Body of pancreas (tissue), 4 donors: ENCODE data around the gene RPUSD1.

Source experiments
- CTCF ChIP-seq, 7 experiments: fragments of 450-650 bp in 4 of 7; fragments of 200-600 bp in 3 of 7; sonication (generic) in 3 of 7; IDR thresholded peaks; one replicate each; pipeline ENCODE4 v1.5.1; 2016 to 2019; ENCODE audit warnings: antibody characterized with exemption in 7 of 7
- POLR2A ChIP-seq, 3 donors: fragments of 450-650 bp; IDR thresholded peaks; one replicate each; pipeline ENCODE4 v1.6.1; 2016; ENCODE audit warnings: antibody characterized with exemption in 3 of 3, mild to moderate bottlenecking in 2 of 3

GRCh38 chr16:819336-820043 lies 31.3 kb upstream of the RPUSD1 start:
- TF ChIP-seq CTCF (IDR thresholded peaks at IDR 0.05) (no peak), POLR2A (IDR thresholded peaks at IDR 0.05) (no peak)
